Neural cell (in vitro differentiated cells): Measurements from ENCODE around the gene SERGEF. TPM values are rescaled to one million over a fixed set of nuclear protein-coding genes. Genes with fewer than 3 reads are reported as not detected.

Experiments
- H2AFZ ChIP-seq: fragments of 200-600, 300-800 bp; sonication (generic), shearing (Covaris generic); 2 replicates; pipeline ENCODE4 v1.6.0; 2014; ENCODE audit warnings: low read depth, mild to moderate bottlenecking, antibody characterized with exemption, low read length, moderate library complexity
- H3F3A ChIP-seq: fragments of 200-600 bp; shearing (Covaris generic); 2 replicates; pipeline ENCODE4 v1.6.1; 2016; ENCODE audit warnings: mild to moderate bottlenecking, moderate library complexity, mixed read lengths, antibody characterized with exemption, low read length; ENCODE audit not compliant: insufficient read depth, poor library complexity, severe bottlenecking
- H3K27ac ChIP-seq: fragments of 200-600, 300-800 bp; sonication (generic), shearing (Covaris generic); 2 replicates; pipeline ENCODE4 v1.5.1; 2014; ENCODE audit warnings: mild to moderate bottlenecking, low read length, moderate library complexity
- H3K27me3 ChIP-seq: fragments of 300-800, 200-600 bp; sonication (generic), shearing (Covaris generic); 2 replicates; pipeline ENCODE4 v1.6.0; 2014; ENCODE audit warnings: mild to moderate bottlenecking, low read depth, low read length, moderate library complexity; ENCODE audit not compliant: insufficient read depth
- H3K36me3 ChIP-seq: fragments of 300-800, 200-600 bp; sonication (generic), shearing (Covaris generic); 2 replicates; pipeline ENCODE4 v1.5.1; 2014; ENCODE audit warnings: mild to moderate bottlenecking, antibody characterized with exemption, low read length, moderate library complexity; ENCODE audit not compliant: insufficient read depth
- H3K4me2 ChIP-seq: fragments of 300-800, 200-600 bp; sonication (generic), shearing (Covaris generic); 2 replicates; pipeline ENCODE4 v1.6.0; 2014; ENCODE audit warnings: mild to moderate bottlenecking, low read length
- H3K4me3 ChIP-seq: fragments of 300-800, 200-600 bp; sonication (generic), shearing (Covaris generic); 2 replicates; pipeline ENCODE4 v1.5.1; 2014; ENCODE audit warnings: mild to moderate bottlenecking, low read length, moderate library complexity
- H3K79me2 ChIP-seq: fragments of 200-600 bp; shearing (Covaris generic); replicated peaks from 2 replicates; pipeline ENCODE4 v1.6.0; 2014; ENCODE audit warnings: mild to moderate bottlenecking, low read length, moderate library complexity; ENCODE audit not compliant: insufficient read depth
- H3K9ac ChIP-seq: fragments of 300-800, 200-600 bp; sonication (generic), shearing (Covaris generic); 2 replicates; pipeline ENCODE4 v1.6.1; 2016; ENCODE audit warnings: mild to moderate bottlenecking, low read length, mixed read lengths
- H3K9me2 ChIP-seq: fragments of 200-600 bp; shearing (Covaris generic); 2 replicates; pipeline ENCODE4 v1.6.1; 2016; ENCODE audit warnings: mild to moderate bottlenecking, low read length, mixed read lengths; ENCODE audit not compliant: insufficient read depth
- H3K9me3 ChIP-seq: fragments of 200-600, 300-800 bp; sonication (generic), shearing (Covaris generic); 2 replicates; pipeline ENCODE4 v1.6.1; 2016; ENCODE audit warnings: mild to moderate bottlenecking, mixed run types, low read length, moderate library complexity, mixed read lengths
- H4K20me1 ChIP-seq: fragments of 200-600 bp; shearing (Covaris generic); 2 replicates; pipeline ENCODE4 v1.6.1; 2016; ENCODE audit warnings: mild to moderate bottlenecking, mixed run types; ENCODE audit not compliant: insufficient read depth
- CTCF ChIP-seq: fragments of 450-650 bp; IDR thresholded peaks from 2 replicates; pipeline ENCODE4 v1.5.1; 2014; ENCODE audit warnings: antibody characterized with exemption, mild to moderate bottlenecking, moderate library complexity; ENCODE audit not compliant: poor library complexity, severe bottlenecking
- EP300 ChIP-seq: fragments of 450-650 bp; conservative IDR thresholded peaks from 2 replicates; pipeline ENCODE4 v1.6.1; 2014; ENCODE audit warnings: antibody characterized with exemption, mild to moderate bottlenecking, moderate library complexity; ENCODE audit not compliant: poor library complexity, severe bottlenecking
- EZH2 ChIP-seq: fragments of 200-600, 300-800 bp; shearing (Covaris generic), sonication (generic); IDR thresholded peaks from 2 replicates; pipeline ENCODE4 v1.6.1; 2014; ENCODE audit warnings: antibody characterized with exemption, low read length, borderline replicate concordance, mild to moderate bottlenecking; ENCODE audit not compliant: insufficient read depth, poor library complexity, severe bottlenecking
- MXI1 ChIP-seq: fragments of 450-650 bp; conservative IDR thresholded peaks from 2 replicates; pipeline ENCODE4 v1.6.1; 2014; ENCODE audit warnings: antibody characterized with exemption, mild to moderate bottlenecking; ENCODE audit not compliant: poor library complexity, severe bottlenecking
- POLR2AphosphoS5 ChIP-seq: IDR thresholded peaks from 2 replicates; pipeline ENCODE4 v1.6.1; 2012
- RAD21 ChIP-seq: fragments of 450-650 bp; conservative IDR thresholded peaks from 2 replicates; pipeline ENCODE4 v1.6.1; 2014; ENCODE audit warnings: antibody characterized with exemption, mild to moderate bottlenecking, moderate library complexity
- REST ChIP-seq: IDR thresholded peaks from 2 replicates; pipeline ENCODE4 v1.6.1; 2012; ENCODE audit warnings: borderline replicate concordance
- SMC3 ChIP-seq: fragments of 450-650 bp; conservative IDR thresholded peaks from 2 replicates; pipeline ENCODE4 v1.6.1; 2014; ENCODE audit warnings: antibody characterized with exemption, mild to moderate bottlenecking, moderate library complexity; ENCODE audit not compliant: poor library complexity
- TAF1 ChIP-seq: IDR thresholded peaks from 2 replicates; pipeline ENCODE4 v1.6.1; 2012; ENCODE audit warnings: low read depth
- polyA plus RNA-seq: library from polyadenylated mRNA; depleted of rRNA; stranded (reverse); fragments of >200 nt; gene quantifications from 2 replicates; pipeline ENCODE4 v1.2.3, GENCODE V29; 2014

SERGEF gene
- polyA plus RNA-seq, 1 donor from 2014 or later: 49.6 TPM

DNA sequence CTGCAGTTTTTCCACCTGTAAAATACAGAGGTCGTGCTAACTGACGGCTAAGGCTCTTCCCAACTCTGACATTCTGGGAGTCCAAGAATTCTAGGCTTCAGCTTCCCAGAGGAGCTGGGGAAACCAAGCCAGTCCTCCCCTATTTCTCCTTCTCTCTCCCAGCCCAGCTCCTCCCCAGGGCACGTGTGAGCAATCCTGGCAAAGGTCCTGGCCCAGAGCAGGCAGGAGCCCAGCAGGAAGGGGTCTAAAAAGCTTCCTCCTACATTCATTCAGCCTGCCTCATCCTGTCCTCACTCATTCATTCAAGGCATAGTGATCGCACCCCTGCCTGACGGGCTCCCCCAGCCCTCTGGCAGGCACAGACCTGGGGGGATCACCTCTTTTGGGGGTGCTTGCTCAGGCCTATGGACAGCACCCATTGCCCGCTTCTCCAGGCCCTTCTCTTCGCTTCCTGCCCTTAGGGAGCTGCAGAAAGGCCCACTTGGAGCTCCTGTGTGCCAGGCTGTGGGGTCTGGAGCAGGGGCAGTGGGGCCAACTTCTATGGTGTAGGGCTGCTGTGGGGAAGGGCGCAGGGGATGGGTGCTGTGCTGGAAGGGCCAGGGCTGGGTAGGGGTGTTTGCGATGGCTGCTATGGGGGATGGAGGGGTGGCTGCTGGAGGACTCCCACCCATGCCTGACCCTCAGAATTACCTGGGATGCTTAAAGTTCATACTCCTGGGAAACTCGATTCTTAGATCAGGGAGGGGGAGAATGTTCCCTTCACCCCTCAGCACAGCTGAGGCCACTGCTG is 268.5 kb downstream of the SERGEF start:
- Histone ChIP-seq H4K20me1 (peaks cover 3% of the 10 kb centered on the region), H3K9ac (no peak overlapping the region), H3F3A (no peaks in the 10 kb centered on the region), H3K79me2 (peaks cover 3% of the 10 kb centered on the region), H3K27me3 (no peaks in the 10 kb centered on the region), H3K4me2 (no peak overlapping the region), H3K4me3 (no peak overlapping the region), H3K9me2 (no peaks in the 10 kb centered on the region), H3K9me3 (no peaks in the 10 kb centered on the region), H3K36me3 (no peaks in the 10 kb centered on the region), H2AFZ (no peak overlapping the region), H3K27ac (no peak overlapping the region)
- no peak for TF ChIP-seq EZH2
- no peak for TF ChIP-seq REST
- TF ChIP-seq RAD21: no peak
- no peak for TF ChIP-seq TAF1
- no peak for TF ChIP-seq MXI1
- TF ChIP-seq EP300: no peak
- TF ChIP-seq CTCF: no peak
- TF ChIP-seq POLR2AphosphoS5: no peak
- TF ChIP-seq SMC3: no peak

DNA sequence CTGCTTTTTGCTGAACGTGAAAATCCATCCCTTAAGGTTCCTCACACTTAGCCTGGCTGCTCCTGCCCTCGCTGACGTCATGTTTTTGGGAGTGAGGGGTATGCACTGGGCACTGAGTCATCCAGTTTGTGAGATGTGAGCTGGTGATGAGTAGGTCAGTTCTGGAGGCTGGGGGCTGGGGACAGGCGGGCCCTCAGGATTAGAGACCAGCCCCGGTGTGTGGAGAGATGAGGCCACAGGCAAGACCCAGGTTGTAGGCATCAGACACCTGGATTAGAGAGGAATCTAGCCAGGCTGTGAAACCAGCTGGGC is 269.1 kb downstream of the SERGEF start:
- no peak overlapping the region for H3K4me3 ChIP-seq
- H3F3A ChIP-seq: no peaks in the 10 kb centered on the region
- no peaks in the 10 kb centered on the region for H3K9me3 ChIP-seq
- no peaks in the 10 kb centered on the region for H3K9me2 ChIP-seq
- no peak overlapping the region for H3K4me2 ChIP-seq
- peaks cover 9% of the 10 kb centered on the region for H3K79me2 ChIP-seq
- TF ChIP-seq CTCF: no peak
- TF ChIP-seq SMC3: no peak
- TF ChIP-seq MXI1: no peak
- no peak for TF ChIP-seq RAD21
- no peak for TF ChIP-seq EP300
- no peak for TF ChIP-seq TAF1
- TF ChIP-seq POLR2AphosphoS5: no peak
- no peak for TF ChIP-seq REST
- no peak for TF ChIP-seq EZH2
- no peak overlapping the region for H3K27ac ChIP-seq
- no peak overlapping the region for H3K9ac ChIP-seq
- no peaks in the 10 kb centered on the region for H3K27me3 ChIP-seq
- H3K36me3 ChIP-seq: no peaks in the 10 kb centered on the region
- no peak overlapping the region for H2AFZ ChIP-seq
- H4K20me1 ChIP-seq: peaks cover 3% of the 10 kb centered on the region
